Lower leg skin (tissue), 4 donors: ENCODE data around the gene GIT2. TPM values are rescaled to one million over a fixed set of nuclear protein-coding genes. Genes with fewer than 3 reads are reported as not detected.
"Not testable (repeated sequence)": the region's sequence is repeated elsewhere in the genome, so short reads cannot be mapped to it uniquely, and the experiment has no call there.

Experiments
- DNase-seq, 2 donors: peaks; one replicate each; pipeline ENCODE4 v3.0.0-alpha.2; 2019; ENCODE audit warnings: low spot score in 2 of 2
- H3K4me3 ChIP-seq: fragments of 200-600 bp; sonication (generic); 2 replicates; pipeline ENCODE4 v1.5.1; 2017; ENCODE audit warnings: mild to moderate bottlenecking, low read depth; ENCODE audit not compliant: poor library complexity, severe bottlenecking
- CTCF ChIP-seq, 3 donors: fragments of 450-650 bp; IDR thresholded peaks; one replicate each; pipeline ENCODE4 v1.5.1; 2016; ENCODE audit warnings: antibody characterized with exemption in 3 of 3, mild to moderate bottlenecking in 3 of 3, moderate library complexity in 2 of 3
- POLR2A ChIP-seq, 2 donors: fragments of 450-650 bp; IDR thresholded peaks; one replicate each; pipeline ENCODE4 v1.6.1; 2016 to 2017; ENCODE audit warnings: antibody characterized with exemption in 2 of 2, mild to moderate bottlenecking in 1 of 2, moderate library complexity in 1 of 2
- WGBS, 2 donors: methylation state at CpG; one replicate each; pipeline ENCODE4 v1.1.5; 2018; 5-methylcytosine and 5-hydroxymethylcytosine counted together
- intact Hi-C: fragments of 100-400 bp; cut with DNase I; formaldehyde crosslinking; loops from one replicate; pipeline ENCODE4 v1.15.0; 2023; ENCODE audit warnings: low total_unique reads
- total RNA-seq, 4 donors: library from RNA; depleted of rRNA; stranded (reverse); fragments of >200 nt; gene quantifications; one replicate each; pipeline ENCODE4 v1.1.0, GENCODE V29; 2016

Gene GIT2
- total RNA-seq, 4 donors from 2014 or later: 25.2 to 31.8 (median 28.5) TPM

DNA sequence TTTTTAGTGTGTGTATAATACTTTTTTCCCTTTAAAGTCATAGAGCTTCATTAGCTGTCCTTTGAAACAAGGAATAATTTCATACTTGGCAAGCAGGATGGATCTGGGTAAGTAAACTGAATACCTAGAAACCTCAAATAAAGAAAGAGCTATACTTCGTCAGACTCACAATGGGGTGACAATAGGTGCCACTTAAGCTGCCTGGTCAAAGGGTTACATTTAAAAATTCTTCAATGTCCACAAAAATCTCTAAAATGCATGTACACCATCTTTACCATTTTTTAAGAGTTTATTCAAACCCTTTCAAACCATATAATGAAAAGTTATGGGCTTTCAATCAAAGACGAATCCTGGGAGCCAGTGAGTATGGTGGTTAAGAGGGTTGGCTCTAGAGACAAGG lies 3.1 kb downstream of the GIT2 start:
- no peak overlapping the region for H3K4me3 ChIP-seq
- intact Hi-C loops: no loop called here
- TF ChIP-seq POLR2A (IDR thresholded peaks at IDR 0.05) (no peak), CTCF (IDR thresholded peaks at IDR 0.05) (no peak)
- DNase-seq: no peak
- WGBS, 2 donors: 80 to 83% methylated on average over 2 of the region's 2 CpGs

DNA sequence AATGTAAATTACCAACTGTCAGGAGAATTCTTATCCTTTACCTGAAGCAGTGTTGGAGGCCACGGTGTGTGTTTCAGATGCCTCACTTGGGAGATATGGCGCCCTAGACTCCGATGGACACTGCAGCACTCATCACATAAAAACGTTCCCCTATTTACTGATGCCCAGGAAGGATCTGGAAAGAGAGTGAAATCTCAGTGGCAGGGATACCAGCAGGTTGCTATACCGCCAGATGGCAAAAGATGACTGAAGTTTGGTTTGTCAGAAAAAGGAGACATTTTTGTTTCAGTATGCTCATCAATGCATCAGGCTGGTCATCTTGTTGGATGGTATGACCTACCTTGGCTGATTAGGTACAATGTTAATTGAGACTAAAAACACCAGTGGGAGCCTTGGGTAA lies 4.6 kb downstream of the GIT2 start:
- no peak overlapping the region for H3K4me3 ChIP-seq
- 91 to 95% methylated on average over 5 of the region's 5 CpGs for WGBS, 2 donors
- TF ChIP-seq POLR2A (IDR thresholded peaks at IDR 0.05): no peak
- no peak for TF ChIP-seq CTCF (IDR thresholded peaks at IDR 0.05)
- intact Hi-C loops: no loop called here
- no peak for DNase-seq

- intact Hi-C loops: no loop called here
- TF ChIP-seq CTCF (IDR thresholded peaks at IDR 0.05): no peak
- no peak for TF ChIP-seq POLR2A (IDR thresholded peaks at IDR 0.05)
- DNase-seq: no peak
- no peak overlapping the region for H3K4me3 ChIP-seq
- WGBS, 2 donors: 88 to 89% methylated on average over 5 of the region's 5 CpGs
These were observed 6.8 kb downstream of the GIT2 start for GRCh38 chr12:109989380-109989779.

- intact Hi-C loops: no loop called here
- no peak overlapping the region for H3K4me3 ChIP-seq
- DNase-seq: no peak
- WGBS, 2 donors: 81% methylated on average over 8 of the region's 8 CpGs
- no peak for TF ChIP-seq POLR2A (IDR thresholded peaks at IDR 0.05)
- no peak for TF ChIP-seq CTCF (IDR thresholded peaks at IDR 0.05)
These were observed 7.3 kb downstream of the GIT2 start for GRCh38 chr12:109988903-109989302.

DNA sequence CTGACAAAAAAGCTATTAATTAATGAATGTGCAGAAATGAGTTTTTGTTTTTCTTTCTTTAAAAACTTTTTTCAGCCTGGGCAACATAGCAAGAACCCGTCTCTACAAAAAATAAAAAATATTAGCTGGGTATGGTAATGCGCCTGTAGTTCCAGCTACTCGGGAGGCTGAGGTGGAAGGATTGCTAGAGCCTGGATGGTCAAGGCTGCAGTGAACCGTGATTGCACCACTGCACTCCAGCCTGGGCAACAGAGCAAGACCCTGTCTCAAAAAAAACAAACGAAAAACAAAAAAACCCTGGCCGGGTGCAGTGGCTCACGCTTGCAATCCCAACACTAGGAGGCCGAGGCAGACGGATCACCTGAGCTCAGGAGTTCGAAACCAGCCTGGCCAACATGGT lies 7.9 kb downstream of the GIT2 start:
- intact Hi-C loops: no loop called here
- DNase-seq: no peak
- TF ChIP-seq POLR2A (IDR thresholded peaks at IDR 0.05): no peak
- TF ChIP-seq CTCF (IDR thresholded peaks at IDR 0.05): no peak
- H3K4me3 ChIP-seq: no peak overlapping the region
- WGBS, 2 donors: 86 to 93% methylated on average over 10 of the region's 10 CpGs

- intact Hi-C loops: no loop called here
- no peak overlapping the region for H3K4me3 ChIP-seq
- WGBS, 2 donors: 92 to 93% methylated on average over 8 of the region's 8 CpGs
- no peak for DNase-seq
- no peak for TF ChIP-seq POLR2A (IDR thresholded peaks at IDR 0.05)
- TF ChIP-seq CTCF (IDR thresholded peaks at IDR 0.05): no peak
These were observed 8.6 kb downstream of the GIT2 start for GRCh38 chr12:109987615-109988014.

DNA sequence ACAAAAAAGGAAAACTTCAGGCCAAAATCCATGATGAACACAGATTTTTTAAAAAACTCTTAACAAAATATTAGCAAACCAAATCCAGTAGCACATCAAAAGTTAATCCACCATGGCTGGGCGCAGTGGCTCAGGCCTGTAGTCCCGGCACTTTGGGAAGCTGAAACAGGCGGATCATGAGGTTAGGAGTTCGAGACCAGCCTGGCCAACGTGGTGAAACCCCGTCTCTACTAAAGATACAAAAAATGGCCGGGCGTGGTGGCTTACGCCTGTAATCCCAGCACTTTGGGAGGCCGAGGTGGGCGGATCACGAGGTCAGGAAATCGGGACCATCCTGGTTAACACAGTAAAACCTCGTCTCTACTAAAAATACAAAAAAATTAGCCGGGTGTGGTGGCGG lies 9.9 kb downstream of the GIT2 start:
- DNase-seq, H3K4me3 ChIP-seq, intact Hi-C loops: not testable (repeated sequence)
- 93 to 94% methylated on average over 16 of the region's 16 CpGs for WGBS, 2 donors
